HEK293 (cell line): ENCODE data around the gene NCOR2.

ENCODE experiments used
- BCL11A ChIP-seq: fragments of 450-650 bp; formaldehyde crosslinking; IDR thresholded peaks from 2 replicates; pipeline ENCODE4 v1.5.1; 2016; ENCODE audit warnings: low read depth, missing biosample characterization, missing genetic modification characterization
- IKZF3 ChIP-seq: fragments of 450-650 bp; IDR thresholded peaks from 2 replicates; pipeline ENCODE4 v1.5.0; 2018; ENCODE audit warnings: missing biosample characterization, mild to moderate bottlenecking, missing genetic modification characterization, moderate library complexity
- KLF16 ChIP-seq: fragments of 450-650 bp; formaldehyde crosslinking; IDR thresholded peaks from 2 replicates; pipeline ENCODE4 v1.5.1; 2017; ENCODE audit warnings: missing biosample characterization, missing genetic modification characterization
- KLF17 ChIP-seq: fragments of 450-650 bp; formaldehyde crosslinking; IDR thresholded peaks from 2 replicates; pipeline ENCODE4 v1.5.1; 2016; ENCODE audit warnings: missing biosample characterization, missing genetic modification characterization
- PBX3 ChIP-seq: sonication (generic); formaldehyde crosslinking; IDR thresholded peaks from 2 replicates; pipeline ENCODE4 v1.8.1; 2022; ENCODE audit warnings: mild to moderate bottlenecking, moderate library complexity, missing genetic modification reagents
- ZBTB11 ChIP-seq: fragments of 450-650 bp; formaldehyde crosslinking; conservative IDR thresholded peaks from 2 replicates; pipeline ENCODE4 v1.5.1; 2016; ENCODE audit warnings: low read depth, missing biosample characterization, missing genetic modification characterization
- ZBTB8A ChIP-seq: fragments of 450-650 bp; formaldehyde crosslinking; IDR thresholded peaks from 2 replicates; pipeline ENCODE4 v1.5.1; 2016; ENCODE audit warnings: missing biosample characterization, missing genetic modification characterization
- ZEB2 ChIP-seq: fragments of 450-650 bp; formaldehyde crosslinking; IDR thresholded peaks from 2 replicates; pipeline ENCODE4 v1.5.1; 2016; ENCODE audit warnings: missing biosample characterization, missing genetic modification characterization
- ZFHX2 ChIP-seq: fragments of 450-650 bp; formaldehyde crosslinking; conservative IDR thresholded peaks from 2 replicates; pipeline ENCODE4 v1.5.1; 2016; ENCODE audit warnings: missing biosample characterization, missing genetic modification characterization
- ZFP37 ChIP-seq: fragments of 450-650 bp; formaldehyde crosslinking; IDR thresholded peaks from 2 replicates; pipeline ENCODE4 v1.5.1; 2016; ENCODE audit warnings: missing biosample characterization, missing genetic modification characterization
- ZNF121 ChIP-seq: fragments of 450-650 bp; formaldehyde crosslinking; IDR thresholded peaks from 2 replicates; pipeline ENCODE4 v1.5.1; 2016; ENCODE audit warnings: missing biosample characterization, missing genetic modification characterization
- ZNF26 ChIP-seq: fragments of 450-650 bp; formaldehyde crosslinking; IDR thresholded peaks from 2 replicates; pipeline ENCODE4 v1.5.1; 2016; ENCODE audit warnings: missing biosample characterization, missing genetic modification characterization
- ZNF394 ChIP-seq: fragments of 450-650 bp; formaldehyde crosslinking; IDR thresholded peaks from 2 replicates; pipeline ENCODE4 v1.5.1; 2016; ENCODE audit warnings: missing biosample characterization, missing genetic modification characterization, mild to moderate bottlenecking, moderate library complexity, borderline replicate concordance
- ZNF423 ChIP-seq: fragments of 450-650 bp; formaldehyde crosslinking; IDR thresholded peaks from 2 replicates; pipeline ENCODE4 v1.5.1; 2016; ENCODE audit warnings: missing biosample characterization, missing genetic modification characterization
- ZNF433 ChIP-seq: fragments of 450-650 bp; formaldehyde crosslinking; IDR thresholded peaks from 2 replicates; pipeline ENCODE4 v1.5.1; 2016; ENCODE audit warnings: missing biosample characterization, missing genetic modification characterization, low read depth
- ZNF449 ChIP-seq: fragments of 450-650 bp; formaldehyde crosslinking; IDR thresholded peaks from 2 replicates; pipeline ENCODE4 v1.5.1; 2017; ENCODE audit warnings: missing biosample characterization, mild to moderate bottlenecking, missing genetic modification characterization, moderate library complexity
- ZNF529 ChIP-seq: fragments of 450-650 bp; formaldehyde crosslinking; IDR thresholded peaks from 2 replicates; pipeline ENCODE4 v1.5.1; 2017; ENCODE audit warnings: missing genetic modification characterization, missing biosample characterization; ENCODE audit not compliant: insufficient replicate concordance
- ZNF558 ChIP-seq: fragments of 450-650 bp; formaldehyde crosslinking; IDR thresholded peaks from 2 replicates; pipeline ENCODE4 v1.5.1; 2016; ENCODE audit warnings: missing biosample characterization, missing genetic modification characterization
- ZNF624 ChIP-seq: fragments of 450-650 bp; formaldehyde crosslinking; IDR thresholded peaks from 2 replicates; pipeline ENCODE4 v1.5.1; 2017; ENCODE audit warnings: missing biosample characterization, missing genetic modification characterization
- ZNF692 ChIP-seq: fragments of 450-650 bp; formaldehyde crosslinking; IDR thresholded peaks from 2 replicates; pipeline ENCODE4 v1.5.1; 2016; ENCODE audit warnings: missing biosample characterization, missing genetic modification characterization
- ZNF837 ChIP-seq: fragments of 450-650 bp; formaldehyde crosslinking; IDR thresholded peaks from 2 replicates; pipeline ENCODE4 v1.5.1; 2016; ENCODE audit warnings: missing biosample characterization, missing genetic modification characterization
- ZSCAN18 ChIP-seq: fragments of 450-650 bp; formaldehyde crosslinking; IDR thresholded peaks from 2 replicates; pipeline ENCODE4 v1.5.1; 2016; ENCODE audit warnings: missing biosample characterization, missing genetic modification characterization
- ZSCAN5A ChIP-seq: fragments of 450-650 bp; formaldehyde crosslinking; IDR thresholded peaks from 2 replicates; pipeline ENCODE4 v1.5.1; 2016; ENCODE audit warnings: missing biosample characterization, missing genetic modification characterization

Gene NCOR2

GRCh38 chr12:124609041-124609989 is 41.9 kb upstream of the NCOR2 start (continued):
- TF ChIP-seq KLF17 (tag by site-specific recombination) (peak; percentile 91), ZNF449 (peak; percentile 66; the same call in 1 of the 2 replicates), ZBTB8A (tag by site-specific recombination) (peak; percentile 66), ZNF121 (tag by site-specific recombination) (peak; percentile 84), IKZF3 (tag by site-specific recombination) (peak; percentile 42; the same call in 1 of the 2 replicates), BCL11A (tag by site-specific recombination) (no peak), ZNF558 (no peak), ZFP37 (tag by site-specific recombination) (no peak), ZNF837 (no peak), PBX3 (no peak), ZBTB11 (tag by site-specific recombination) (no peak), ZNF433 (tag by site-specific recombination) (no peak), ZNF26 (tag by site-specific recombination) (no peak), KLF16 (tag by site-specific recombination) (peak; percentile 70), ZNF692 (tag by site-specific recombination) (peak; percentile 98), ZSCAN5A (tag by site-specific recombination) (0 out of 2 replicates have a peak, but pooled peaks have one; percentile 41), ZNF394 (tag by site-specific recombination) (peak; percentile 73), ZSCAN18 (tag by site-specific recombination) (no peak), ZNF423 (tag by site-specific recombination) (peak; percentile 77; the same call in 1 of the 2 replicates), ZEB2 (peak; percentile 49; the same call in 1 of the 2 replicates), ZNF529 (tag by site-specific recombination) (no peak), ZFHX2 (no peak), ZNF624 (no peak)
